Limb (tissue), 2 donors: ENCODE results near the gene MON1B.

Experiments used
- DNase-seq, 2 donors: peaks; one replicate each; pipeline ENCODE4 v3.0.0-alpha.2; 2016; ENCODE audit errors: extremely low spot score in 2 of 2

Gene MON1B

GRCh38 chr16:77195411-77195810, 4.4 kb downstream of the MON1B start:
- no peak for DNase-seq

DNA sequence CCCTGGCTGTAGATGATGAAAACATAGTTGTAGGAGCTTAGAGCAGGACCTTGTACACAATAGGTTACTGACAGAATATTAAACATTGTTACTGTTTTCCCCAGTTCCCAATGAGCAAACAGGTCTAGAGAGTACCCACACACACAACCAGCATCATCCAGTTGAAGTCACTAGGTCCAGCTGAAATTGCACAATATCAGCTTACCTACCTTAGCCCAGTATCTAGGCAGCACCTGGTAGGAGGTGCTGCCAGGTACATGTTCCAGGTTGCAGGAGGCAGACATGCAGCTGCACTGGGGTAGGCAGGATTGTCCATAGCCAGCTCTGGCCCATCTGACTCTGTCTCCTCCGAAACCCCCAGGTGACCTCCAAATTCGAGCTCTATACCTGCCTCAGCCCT, 6.8 kb downstream of the MON1B start:
- DNase-seq, result no peak

DNA sequence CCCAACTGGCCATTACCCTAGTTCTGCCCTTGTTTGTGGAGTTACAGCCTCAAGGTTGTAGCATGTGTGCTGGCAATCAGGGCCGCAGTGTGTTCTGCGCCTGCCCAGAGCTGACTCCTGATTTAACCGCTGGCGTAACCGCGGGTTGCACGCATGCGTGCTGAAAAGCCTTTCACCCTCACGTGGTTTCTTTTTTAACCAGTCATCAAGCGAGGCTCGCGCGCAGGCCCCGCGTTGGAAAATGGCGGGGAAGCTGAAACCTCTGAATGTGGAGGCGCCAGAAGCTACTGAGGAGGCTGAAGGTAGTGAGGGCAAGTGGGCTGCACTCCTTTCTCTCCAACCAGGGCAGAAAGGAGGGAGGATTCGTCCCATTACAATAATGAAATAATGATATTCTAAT, 8.2 kb downstream of the MON1B start, which contains the start of gene SYCE1L:
Gene SYCE1L (plus strand): TSS at position 198 of the 400 bp plus-strand sequence. CDS start 44 bp downstream, at position 242.
- no peak for DNase-seq

DNA sequence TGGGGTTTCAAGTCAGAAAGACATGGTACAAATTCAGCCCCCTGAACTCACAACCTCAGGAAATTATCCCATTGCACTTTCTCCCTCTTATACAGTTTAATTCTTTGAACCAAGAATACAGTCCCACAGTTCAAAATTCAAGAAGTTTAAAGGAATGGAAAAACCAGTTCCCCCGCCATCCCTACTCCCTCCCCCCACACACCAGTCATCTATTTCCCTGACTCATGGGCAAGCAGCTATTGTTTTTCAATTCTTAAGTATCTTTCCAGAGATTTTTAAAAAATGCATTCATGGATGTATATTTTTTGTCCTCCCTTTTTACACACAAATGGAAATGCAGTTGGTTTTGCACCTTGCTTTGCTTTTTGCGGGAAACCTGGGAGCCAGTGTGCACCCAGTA, 15.5 kb downstream of the MON1B start:
- no peak for DNase-seq

DNA sequence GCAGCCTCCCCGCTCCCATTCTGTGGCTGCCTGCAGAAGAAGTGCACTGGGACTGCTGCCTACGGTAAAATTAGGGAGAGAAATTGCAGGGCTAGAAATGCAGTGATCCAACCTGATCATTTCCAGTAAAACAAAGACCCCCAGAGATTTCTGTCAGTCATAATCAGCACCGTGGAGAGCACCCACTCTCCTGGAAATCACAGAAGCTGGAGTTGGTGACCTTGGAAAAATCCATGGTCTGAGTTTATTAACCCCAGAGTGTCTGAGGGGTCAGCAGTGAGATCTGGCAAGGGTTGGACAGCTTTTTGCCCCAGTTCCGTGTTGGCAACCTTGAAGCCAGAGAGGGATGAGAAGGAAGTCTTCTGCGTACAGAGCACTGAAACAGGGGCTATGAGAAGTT, 16.0 kb downstream of the MON1B start:
- no peak for DNase-seq

DNA sequence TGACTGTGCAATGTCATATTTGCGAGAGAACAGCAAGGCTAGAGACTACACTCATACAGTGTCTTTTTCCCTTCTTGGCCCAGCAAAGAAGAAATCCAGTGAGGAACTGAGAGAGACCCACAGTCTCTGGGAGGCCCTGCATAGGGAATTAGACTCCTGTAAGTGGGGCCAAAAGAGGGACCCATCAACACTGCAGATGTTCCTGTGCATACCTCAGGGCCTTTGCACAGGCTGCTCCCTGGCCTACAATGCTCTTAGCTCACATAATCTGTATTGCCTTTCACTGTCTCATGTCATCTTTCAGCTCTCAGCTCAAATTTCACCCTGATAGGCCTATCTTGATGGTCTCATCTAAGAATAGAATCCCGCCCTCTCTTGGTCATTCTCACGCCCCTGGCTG, 17.4 kb downstream of the MON1B start:
- DNase-seq, result no peak

- DNase-seq, result peak; percentile 70 to 83
Measured at GRCh38 chr16:77211880-77212740, 21.1 kb downstream of the MON1B start.

- DNase-seq, result peak; percentile 51 to 84
Measured at GRCh38 chr16:77212741-77213541, 22.0 kb downstream of the MON1B start.

DNA sequence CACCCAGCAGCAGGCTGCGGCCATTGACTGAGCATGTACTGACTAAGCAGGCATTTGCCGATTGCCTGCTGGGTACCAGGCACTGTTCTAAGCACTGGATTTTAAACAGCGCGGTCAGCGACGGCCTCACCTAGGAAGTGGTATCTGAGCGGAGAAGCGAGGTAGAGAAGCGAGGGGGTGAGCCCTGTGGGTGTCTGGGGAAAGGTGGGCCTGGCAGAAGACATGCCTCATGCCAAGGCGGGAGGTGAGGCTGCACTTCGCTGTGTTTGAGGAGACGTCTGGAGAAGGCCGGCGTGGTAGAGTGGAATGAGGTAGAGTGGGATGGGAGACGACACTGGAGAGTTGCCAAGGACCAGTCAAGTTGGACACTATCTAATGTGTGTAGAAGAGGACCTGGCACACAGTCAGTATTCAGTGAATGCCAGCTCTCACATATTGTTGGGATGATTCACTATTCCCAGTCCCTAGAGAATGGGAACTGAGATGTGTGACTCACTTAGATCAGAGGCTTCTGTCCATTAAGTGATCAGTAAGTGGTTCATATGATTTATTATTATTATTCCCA, 22.6 kb downstream of the MON1B start:
- no peak for DNase-seq

DNA sequence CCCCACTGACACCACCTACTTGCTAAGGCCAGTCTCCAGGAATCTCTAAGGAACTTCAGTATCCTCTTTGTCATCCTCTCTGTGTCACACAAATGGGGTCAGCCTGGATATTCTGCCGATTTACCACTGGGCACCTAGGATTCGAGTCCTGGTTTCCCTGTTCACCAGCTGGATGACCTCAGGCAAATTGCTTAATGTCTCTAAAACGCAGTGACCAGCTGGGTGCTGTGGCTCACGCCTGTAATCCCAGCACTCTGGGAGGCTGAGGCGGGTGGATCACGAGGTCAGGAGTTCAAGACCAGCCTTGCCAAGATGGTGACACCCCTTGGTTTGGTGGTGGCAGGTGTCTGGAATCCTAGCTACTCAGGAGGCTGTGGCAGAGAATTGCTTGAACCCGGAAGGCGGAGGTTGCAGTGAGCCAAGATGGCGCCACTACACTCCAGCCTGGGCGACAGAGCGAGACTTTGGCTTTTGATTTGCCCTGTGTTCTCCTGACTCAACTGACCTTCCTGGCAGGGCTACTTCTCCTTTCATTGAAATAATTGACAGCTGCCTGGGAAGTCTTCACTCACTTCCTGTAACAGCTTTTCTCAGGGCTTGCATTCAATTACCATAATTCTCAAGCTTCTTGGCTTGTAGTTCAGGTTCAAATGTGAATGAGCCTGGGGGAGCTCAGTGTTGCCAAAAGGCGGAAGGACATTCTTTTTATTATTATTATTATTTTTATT, 23.6 kb downstream of the MON1B start:
- DNase-seq, result no peak

GRCh38 chr16:77219437-77219836, 28.4 kb downstream of the MON1B start:
- no peak for DNase-seq

DNA sequence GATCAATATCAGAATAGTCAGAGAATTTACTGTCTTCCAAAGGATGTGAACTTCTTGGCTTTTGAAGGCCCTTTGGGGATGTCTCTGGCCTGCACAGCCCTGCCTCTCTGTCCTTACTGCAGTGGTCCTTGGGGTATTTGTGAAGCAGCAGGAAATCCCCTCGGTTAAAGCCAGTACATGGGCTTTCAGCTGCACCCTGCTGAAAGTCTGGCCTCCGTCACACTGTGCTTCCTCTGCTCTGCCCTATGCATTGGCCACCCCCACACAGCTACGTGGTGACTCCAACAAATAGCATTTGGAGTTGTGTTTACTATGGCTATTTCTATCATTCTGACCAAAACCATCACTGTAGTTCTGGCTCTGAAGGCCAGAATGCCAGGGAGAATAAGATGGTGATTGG, 29.4 kb downstream of the MON1B start:
- no peak for DNase-seq

DNA sequence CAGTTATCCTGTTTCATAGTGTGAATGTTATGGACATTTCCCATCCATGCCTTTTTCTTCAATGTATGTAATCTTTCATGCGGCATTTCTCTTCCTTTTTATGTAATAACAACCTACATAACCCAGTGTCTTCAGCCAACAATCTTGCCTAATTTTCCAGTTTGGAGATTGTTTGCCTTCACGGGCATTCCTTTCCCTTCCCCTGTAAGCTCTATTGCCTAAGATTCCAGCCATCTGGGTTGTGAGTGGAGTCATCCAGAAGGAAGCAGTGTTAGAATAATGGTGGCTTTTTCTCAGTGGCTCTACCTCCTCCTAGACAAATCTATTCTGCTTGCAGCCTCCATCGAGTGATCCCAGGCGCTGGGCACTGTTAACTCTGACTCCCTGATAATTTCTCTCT, 30.5 kb downstream of the MON1B start:
- no peak for DNase-seq

DNA sequence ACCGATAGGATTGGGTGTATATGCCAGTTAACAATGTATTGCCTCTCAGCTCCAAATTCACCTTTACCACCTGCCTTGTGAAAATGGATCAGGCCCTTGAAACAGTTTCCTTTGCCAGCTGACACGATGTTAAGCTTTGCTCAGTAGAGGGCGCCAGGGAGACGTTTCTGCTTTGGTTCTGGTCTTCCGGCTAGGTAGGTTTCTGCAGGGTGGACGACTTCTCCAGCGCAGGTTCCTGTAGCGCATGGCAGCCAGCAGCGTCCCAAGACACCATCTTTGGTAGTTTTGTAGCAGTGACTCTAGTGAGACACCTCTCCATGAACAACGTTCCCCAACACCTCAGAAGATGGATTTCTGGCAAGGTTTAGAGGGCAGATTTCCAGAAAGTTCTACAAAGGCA, 32.2 kb downstream of the MON1B start:
- no peak for DNase-seq

- DNase-seq, result no peak
Measured at GRCh38 chr16:77225182-77225581, 34.2 kb downstream of the MON1B start.

DNA sequence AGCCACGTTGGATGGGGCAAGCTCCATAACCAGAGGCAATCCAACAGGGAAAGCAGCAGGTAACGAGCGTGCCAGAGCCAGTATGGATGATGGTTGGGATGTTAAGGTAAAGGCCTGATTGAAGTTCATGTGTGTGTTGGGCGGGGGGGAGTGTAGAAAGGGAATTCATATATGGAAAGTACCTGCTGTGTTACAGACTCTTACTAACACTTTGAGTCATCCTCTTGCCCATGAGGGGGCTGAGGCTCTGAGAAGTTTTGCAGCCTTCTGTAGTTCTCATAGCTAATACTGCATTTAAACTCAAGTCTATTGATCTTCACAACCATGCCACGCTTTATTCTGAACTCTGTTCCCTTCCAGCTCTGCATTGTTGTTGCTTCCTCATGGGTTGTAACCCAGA, 36.8 kb downstream of the MON1B start:
- no peak for DNase-seq

DNA sequence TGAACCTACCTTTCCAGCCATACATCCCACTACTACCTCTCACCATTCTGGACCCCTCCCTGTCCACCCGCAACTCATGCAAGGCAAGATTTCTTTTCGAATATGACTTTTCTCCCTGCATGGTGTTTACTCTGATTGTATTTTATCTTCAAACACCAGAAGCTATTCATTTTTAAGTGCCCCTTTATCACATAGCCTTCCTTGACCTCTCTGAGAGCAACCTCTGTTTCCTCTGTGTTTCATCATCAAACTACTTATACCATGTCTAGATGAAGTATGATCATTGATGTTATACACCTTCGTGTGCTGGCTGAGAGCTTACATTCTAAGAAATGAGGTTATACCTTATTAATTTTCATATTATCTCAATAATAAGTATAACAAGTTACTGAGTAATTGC, 40.1 kb downstream of the MON1B start:
- DNase-seq, result no peak

GRCh38 chr16:77233799-77234519, 43.0 kb downstream of the MON1B start:
- DNase-seq, result no peak

- DNase-seq, result no peak
Measured at GRCh38 chr16:77234611-77235010, 43.6 kb downstream of the MON1B start.

DNA sequence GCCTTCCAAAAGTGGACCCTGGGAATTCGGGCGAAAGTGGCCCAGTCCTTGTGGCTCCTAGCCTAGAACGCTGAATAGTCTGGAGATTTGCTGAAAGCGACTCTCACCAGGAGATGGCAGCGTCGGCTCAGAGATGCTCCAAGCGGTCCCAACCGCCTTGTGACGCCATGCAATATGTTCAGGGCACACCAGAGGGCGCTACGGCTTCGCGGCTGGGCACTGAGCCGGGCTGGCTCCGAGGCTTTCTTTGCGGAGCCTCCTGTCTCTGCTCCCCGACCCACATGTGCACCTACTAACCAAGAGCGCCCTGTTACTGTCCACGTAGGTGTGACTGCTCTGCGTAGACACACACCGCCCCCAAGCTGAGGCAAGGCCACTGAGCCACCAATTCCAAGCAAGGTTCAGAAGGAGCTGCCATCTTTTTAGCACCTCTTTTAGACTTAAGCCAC, 45.1 kb downstream of the MON1B start:
- DNase-seq, result peak; percentile 86 to 94

DNA sequence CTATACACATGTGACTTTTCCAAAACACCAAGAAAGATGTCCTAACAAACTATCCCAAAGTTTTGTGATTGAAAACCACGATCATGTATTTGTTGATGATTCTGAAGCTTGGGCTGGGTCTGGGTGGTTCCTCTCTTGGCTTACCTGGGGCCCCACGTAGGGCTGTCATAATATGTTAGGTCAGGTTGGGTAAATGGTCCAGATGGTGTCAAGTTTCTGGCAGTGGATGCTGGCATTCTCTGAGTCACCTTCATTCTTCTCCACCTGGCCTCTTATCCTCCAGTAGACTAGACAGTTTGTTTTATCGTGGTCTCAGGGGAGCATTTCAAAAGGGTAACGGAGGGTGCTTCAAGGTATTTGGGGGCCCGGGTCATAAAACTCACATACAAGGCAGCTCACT, 47.6 kb downstream of the MON1B start:
- DNase-seq, result no peak
